ENCODE results near the gene TNFAIP8L1. TPM values are rescaled to one million over a fixed set of nuclear protein-coding genes. Genes with fewer than 3 reads are reported as not detected.

Gene TNFAIP8L1
- total RNA-seq: 5.7 and 6.1 TPM in 2 replicates

GRCh38 chr19:4638828-4639530, at the start of gene TNFAIP8L1:
TSS of gene TNFAIP8L1 (plus strand) at chr19:4639516. CDS start at chr19:4651870, 12,354 bp downstream.

GRCh38 chr19:4669723-4670480, 30.6 kb downstream of the TNFAIP8L1 start, which contains the start of gene MYDGF:
TSS of gene MYDGF (minus strand) at chr19:4670342. CDS start at chr19:4670334, 8 bp downstream.

Other genes starting within 250 kb of the TNFAIP8L1 start
- gene SH3GL1, start 239.0 kb upstream of the TNFAIP8L1 start, total RNA-seq: 111 and 144 TPM in 2 replicates
- 18.5 and 22.4 TPM in 2 replicates for gene CHAF1A, start 236.9 kb upstream of the TNFAIP8L1 start, total RNA-seq
- 51.6 and 55.9 TPM in 2 replicates for gene UBXN6, start 181.7 kb upstream of the TNFAIP8L1 start, total RNA-seq
- 70.5 and 81.0 TPM in 2 replicates for gene HDGFL2, start 167.2 kb upstream of the TNFAIP8L1 start, total RNA-seq
- 0.84 and 1.1 TPM in 2 replicates for gene PLIN4, start 121.0 kb upstream of the TNFAIP8L1 start, total RNA-seq
- 0.14 TPM in 1 of 2 replicates, not detected in the other for gene PLIN5, start 104.3 kb upstream of the TNFAIP8L1 start, total RNA-seq
- 0.09 and 0.56 TPM in 2 replicates for gene LRG1, start 99.5 kb upstream of the TNFAIP8L1 start, total RNA-seq
- gene SEMA6B, start 79.8 kb upstream of the TNFAIP8L1 start, total RNA-seq: 0.05 and 0.35 TPM in 2 replicates
- gene MYDGF, start 30.8 kb downstream of the TNFAIP8L1 start, total RNA-seq: 118 and 142 TPM in 2 replicates
- gene DPP9, start 84.3 kb downstream of the TNFAIP8L1 start, total RNA-seq: 90.9 and 114 TPM in 2 replicates
- gene FEM1A, start 152.2 kb downstream of the TNFAIP8L1 start, total RNA-seq: 15.8 and 19.5 TPM in 2 replicates
- gene TICAM1, start 192.2 kb downstream of the TNFAIP8L1 start, total RNA-seq: 3.9 and 8.2 TPM in 2 replicates
- gene PLIN3, start 228.2 kb downstream of the TNFAIP8L1 start, total RNA-seq: 78.4 and 112 TPM in 2 replicates